Thyroid gland (tissue), 4 donors: Measurements from ENCODE around the gene AFF3.

ENCODE experiments used
- CTCF ChIP-seq, 6 experiments: fragments of 200-600 bp in 3 of 6; fragments of 450-650 bp in 3 of 6; sonication (generic) in 3 of 6; IDR thresholded peaks; one replicate each; pipeline ENCODE4 v1.5.1; 2016 to 2019; ENCODE audit warnings: antibody characterized with exemption in 6 of 6, mild to moderate bottlenecking in 2 of 6, inconsistent platforms in 1 of 6, moderate library complexity in 1 of 6
- POLR2A ChIP-seq, 2 donors: fragments of 450-650 bp; IDR thresholded peaks; one replicate each; pipeline ENCODE4 v1.6.1; 2017; ENCODE audit warnings: antibody characterized with exemption in 2 of 2, mild to moderate bottlenecking in 2 of 2, moderate library complexity in 1 of 2

DNA sequence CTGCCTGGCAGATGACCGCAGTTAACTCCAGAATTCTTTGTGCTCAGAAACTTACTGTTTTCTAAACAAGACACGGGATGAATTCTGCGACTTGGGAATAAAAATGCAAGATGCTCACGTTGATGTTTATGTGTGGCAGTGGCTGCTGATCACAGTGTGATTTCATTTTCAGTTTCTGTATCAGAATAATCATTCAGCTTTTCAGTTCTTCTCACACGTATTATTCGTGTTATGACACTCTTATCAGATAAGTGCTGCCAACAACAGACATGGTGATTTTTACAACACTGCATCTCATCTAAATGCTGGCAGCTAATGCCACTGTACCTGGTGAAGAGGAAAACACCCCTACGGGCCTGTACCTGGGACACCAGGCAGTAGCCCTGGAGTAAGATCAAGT, 379.7 kb downstream of the AFF3 start:
- no peak for TF ChIP-seq CTCF (IDR thresholded peaks at IDR 0.05)
- TF ChIP-seq POLR2A (IDR thresholded peaks at IDR 0.05) = no peak
